Measurements from ENCODE around the gene SHROOM2.

Gene SHROOM2

DNA sequence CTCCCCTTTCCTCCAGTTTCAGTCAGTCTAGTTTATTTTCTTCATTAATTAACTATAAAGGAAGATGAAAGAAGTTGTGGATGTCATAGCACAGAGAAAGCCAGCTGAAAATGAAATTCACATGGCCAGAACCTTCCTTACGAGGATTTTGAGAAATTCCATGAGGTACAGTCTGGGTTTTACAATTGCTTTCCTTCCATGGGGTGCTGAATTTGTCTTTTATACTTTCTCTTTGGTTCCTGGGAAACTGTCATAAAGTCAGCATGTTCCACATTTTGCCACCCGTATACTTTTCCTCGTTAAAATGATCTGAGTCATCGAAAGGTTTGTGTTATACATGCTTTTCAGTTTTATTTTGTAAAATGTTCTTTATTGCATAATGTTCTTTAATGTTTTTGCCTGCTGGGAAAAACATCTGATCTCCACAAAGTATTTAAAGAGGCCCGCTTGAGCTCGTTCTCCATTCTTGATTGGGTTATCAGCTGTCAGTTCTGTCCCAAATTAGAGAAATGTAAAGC is 102.8 kb downstream of the SHROOM2 start:
- in situ Hi-C loops (cut with HindIII; ENCODE audit: low sequenced_read_pairs), result no loop called here

DNA sequence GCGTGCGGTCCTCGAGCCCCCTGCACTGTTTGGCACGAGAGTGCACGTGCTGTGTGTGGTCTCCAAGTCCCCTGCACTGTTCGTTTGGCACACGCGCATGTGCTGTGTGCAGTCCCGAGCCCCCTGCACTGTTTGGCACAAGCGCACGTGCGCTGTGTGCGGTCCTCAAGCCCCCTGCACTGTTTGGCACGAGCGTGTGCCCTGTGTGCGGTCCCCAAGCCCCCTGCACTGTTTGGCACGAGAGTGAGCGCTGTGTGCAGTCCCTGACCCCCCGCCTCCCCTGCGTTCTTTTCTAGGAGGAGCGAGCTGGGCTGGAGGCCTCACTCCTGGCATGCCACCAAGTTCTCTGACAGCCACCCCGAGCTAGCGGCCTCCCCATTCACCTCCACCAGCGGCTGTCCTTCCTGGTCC is 104.5 kb downstream of the SHROOM2 start:
- in situ Hi-C loops (cut with HindIII; ENCODE audit: low sequenced_read_pairs), result no loop called here

DNA sequence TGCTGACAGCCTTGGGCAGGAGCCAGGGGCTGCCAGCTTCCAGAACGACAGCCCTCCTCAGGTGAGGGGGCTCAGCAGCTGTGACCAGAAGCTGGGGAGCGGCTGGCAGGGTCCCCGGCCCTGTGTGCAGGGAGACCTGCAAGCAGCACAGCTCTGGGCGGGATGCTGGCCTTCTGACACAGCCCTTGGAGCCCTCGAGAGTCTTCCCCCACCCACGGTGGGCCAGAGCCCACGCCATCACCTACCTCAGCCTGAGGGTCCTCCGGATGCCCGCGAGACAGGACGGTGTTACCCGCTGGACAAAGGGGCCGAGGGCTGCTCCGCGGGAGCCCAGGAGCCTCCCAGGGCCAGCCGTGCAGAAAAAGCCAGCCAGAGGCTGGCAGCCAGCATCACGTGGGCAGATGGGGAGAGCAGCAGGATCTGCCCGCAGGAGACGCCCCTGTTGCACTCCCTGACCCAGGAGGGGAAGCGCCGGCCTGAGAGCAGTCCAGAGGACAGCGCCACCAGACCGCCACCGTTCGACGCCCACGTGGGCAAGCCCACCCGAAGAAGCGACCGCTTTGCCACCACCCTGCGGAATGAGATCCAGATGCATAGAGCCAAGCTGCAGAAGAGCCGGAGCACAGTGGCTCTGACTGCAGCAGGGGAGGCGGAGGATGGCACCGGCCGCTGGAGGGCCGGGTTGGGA is 109.1 kb downstream of the SHROOM2 start:
- in situ Hi-C loops (cut with HindIII; ENCODE audit: low sequenced_read_pairs), result no loop called here

DNA sequence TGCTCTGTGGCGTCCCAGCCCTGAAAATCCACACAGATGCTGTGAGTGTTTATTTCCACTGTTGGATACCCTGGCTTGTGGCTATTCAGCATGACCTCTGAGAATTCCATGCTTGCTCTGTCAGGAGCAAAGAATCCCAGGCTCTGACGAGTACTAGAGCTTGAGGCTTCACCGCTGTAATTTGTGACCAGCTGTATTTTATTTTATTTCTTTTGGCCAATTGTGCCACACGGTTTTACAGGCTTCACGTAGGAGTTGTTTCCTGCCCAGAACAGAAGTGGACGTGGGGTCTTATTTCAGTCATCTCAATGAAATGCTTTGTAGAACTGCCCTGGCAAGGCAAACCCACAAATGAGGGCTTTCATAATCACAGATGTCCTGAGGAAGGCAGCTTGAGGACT is 111.5 kb downstream of the SHROOM2 start:
- in situ Hi-C loops (cut with HindIII; ENCODE audit: low sequenced_read_pairs), result no loop called here

DNA sequence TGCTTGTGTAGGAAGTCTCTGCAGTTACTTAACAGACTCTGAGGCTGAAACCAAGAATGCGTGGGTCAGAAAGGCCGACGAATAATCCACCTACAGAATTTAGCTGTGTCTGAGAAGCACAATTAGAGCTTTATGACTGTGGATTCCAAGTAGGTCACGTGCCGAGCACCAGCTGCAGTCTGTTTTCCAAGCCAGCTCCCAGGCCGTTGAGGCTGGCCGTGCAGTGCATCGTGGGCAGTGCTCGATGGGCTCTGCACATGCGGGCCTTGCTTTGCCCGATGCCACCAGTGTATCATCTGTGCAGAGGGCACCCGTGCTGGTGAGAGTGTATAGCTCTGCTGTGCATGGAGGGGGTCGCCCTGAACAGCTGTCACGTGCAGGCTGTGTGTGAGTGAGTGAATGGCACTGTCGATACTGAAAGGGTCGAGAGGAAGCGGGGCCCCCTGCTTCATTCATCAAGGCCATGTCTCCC is 113.4 kb downstream of the SHROOM2 start:
- in situ Hi-C loops (cut with HindIII; ENCODE audit: low sequenced_read_pairs), result no loop called here

DNA sequence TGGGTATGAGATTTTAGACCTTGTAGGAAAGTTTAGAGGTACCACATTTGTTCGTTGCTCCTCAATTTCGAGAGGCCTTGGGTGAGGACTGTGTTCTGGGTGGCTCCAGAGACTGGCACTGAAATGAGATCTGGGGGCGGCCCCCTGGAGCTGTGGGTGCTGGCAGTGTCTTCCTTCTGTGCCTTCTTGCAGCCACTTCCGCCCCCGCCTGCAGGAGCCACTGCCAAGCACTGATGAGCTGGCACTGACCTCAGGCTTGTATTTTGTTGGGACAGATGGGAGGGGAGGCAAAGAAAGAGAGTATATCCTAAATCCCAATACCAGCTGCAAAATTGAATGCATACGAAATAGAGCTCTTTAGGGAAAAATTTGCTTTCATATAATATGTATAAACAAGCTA is 116.4 kb downstream of the SHROOM2 start:
- in situ Hi-C loops (cut with HindIII; ENCODE audit: low sequenced_read_pairs), result no loop called here

DNA sequence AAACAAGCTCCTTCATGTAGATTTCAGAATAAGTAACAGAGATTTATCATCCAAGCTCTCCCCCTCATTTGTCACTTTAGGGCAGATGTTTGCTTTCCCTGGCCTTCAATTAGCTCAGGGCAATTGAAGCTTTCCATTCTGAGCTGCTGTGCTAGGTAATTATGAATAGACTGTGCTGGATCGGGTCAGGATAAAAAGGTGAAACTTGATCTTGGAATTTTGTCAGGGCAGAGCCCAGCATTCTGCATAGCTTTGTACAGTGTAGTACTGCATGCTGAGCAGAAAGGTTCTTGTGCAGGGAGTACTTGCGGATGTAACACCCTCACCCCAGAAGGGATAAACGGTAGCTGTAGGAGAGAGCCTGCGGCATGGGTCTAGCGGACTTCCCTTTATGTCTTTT is 116.9 kb downstream of the SHROOM2 start:
- in situ Hi-C loops (cut with HindIII; ENCODE audit: low sequenced_read_pairs), result no loop called here

DNA sequence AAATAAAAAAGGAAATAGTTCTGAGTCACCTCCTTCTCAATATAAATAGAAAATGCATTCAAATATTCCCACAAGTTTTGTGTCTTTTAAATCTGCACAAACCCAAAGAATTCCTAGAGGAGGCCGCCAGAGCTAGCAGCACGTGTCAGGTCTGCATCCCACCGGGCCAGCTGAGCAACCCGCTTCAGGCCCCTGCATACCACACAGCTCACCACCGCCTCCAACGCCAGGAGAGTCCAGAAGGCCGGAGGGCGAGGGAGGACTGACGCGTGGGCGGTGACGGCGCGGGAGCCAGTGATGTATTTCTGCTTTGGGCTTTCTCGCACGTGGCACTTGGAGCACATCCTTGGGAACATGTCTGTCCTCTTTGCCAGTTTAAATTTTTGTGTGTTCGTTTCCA is 119.1 kb downstream of the SHROOM2 start:
- in situ Hi-C loops (cut with HindIII; ENCODE audit: low sequenced_read_pairs), result no loop called here

DNA sequence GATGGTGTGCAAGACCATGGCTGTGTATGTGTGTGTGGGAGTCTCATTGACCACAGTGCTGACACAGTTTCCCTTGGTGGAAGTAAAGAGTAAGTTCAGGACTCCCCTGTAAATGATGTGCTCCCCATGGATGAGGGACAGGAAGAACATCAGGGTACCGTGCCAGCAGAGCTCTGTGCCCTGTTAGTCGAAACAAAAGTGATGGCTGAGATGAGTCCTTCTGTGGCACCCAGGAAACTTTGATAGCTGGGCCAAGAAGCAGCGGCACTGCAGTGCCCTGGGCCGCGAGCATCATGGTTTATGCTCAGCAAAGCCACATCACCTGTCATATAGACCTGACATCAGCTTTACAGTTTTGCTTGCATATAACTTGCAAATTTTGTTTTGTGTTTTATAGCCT is 119.5 kb downstream of the SHROOM2 start:
- in situ Hi-C loops (cut with HindIII; ENCODE audit: low sequenced_read_pairs), result no loop called here

DNA sequence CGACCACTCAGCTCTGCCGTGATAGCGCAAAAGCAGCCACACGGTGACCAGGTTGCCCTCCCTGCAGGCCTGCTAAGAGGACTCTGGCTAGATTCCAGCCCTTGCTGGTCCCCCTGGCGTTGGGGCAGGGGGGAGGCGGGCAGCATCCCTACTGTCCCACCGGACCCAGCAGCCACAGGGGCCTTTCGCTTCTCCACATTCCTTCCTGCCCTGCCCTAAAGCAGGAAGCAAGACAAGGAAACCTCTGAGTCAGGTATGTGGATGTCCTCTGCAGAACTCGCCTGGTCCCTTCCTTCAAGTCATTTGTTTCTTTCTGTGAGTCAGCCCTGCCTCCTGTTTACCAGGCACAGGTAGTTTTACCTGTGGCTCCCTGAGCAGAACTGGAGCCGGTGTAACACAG is 120.7 kb downstream of the SHROOM2 start:
- in situ Hi-C loops (cut with HindIII; ENCODE audit: low sequenced_read_pairs), result no loop called here

DNA sequence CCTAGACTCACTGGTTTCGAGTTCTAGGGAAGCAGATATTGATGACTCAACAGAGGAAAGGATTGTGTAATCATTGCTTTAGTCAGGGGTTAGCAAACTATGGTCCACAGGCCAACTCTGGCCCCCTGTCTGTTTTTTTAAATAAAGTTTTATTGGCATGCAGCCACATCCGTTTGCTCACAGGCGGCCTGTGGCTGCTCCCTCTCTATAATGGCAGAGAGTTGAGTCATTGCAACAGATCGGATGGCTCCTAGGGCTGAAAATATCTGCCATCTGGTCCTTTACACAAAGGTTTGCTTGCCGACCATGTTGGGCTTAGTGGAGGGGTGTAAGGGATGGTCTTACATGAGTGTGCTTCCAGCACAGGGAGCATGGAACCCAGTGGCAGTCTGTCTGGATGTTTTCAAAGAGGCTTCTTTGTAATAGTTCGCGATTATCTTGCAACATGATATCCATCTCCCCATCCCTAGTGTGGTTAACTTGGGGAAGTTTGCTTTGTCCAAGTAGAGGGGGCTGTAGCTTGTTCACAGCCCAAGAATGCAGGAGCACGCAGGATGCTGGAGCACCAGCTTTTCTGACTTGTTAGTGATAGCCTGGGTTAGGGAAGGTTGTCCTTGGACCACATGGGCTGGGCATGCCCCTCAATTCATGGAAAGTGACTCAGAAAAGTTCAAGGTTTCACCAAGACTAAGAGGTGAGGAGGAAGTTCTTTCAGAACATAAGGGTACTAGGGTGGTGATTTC is 121.6 kb downstream of the SHROOM2 start:
- in situ Hi-C loops (cut with HindIII; ENCODE audit: low sequenced_read_pairs), result no loop called here

DNA sequence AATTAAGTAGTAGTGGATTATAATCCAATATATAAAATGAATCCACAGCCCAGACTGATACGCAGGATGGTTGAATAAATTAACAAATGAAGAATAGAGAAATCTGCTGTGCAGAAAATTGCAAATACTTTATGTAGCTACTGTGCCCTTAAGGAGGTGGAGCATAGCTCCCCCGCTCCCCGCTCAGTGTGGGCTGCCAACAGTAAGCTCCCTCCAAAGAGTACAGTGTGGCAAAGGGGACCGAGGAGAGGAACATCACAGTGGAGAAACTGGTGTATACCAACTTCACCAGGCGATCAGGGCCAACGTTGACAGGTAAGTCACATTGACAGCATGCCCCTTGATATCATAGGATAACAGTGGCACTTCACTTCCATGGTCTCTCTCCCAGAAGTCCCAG is 123.0 kb downstream of the SHROOM2 start:
- in situ Hi-C loops (cut with HindIII; ENCODE audit: low sequenced_read_pairs), result no loop called here

DNA sequence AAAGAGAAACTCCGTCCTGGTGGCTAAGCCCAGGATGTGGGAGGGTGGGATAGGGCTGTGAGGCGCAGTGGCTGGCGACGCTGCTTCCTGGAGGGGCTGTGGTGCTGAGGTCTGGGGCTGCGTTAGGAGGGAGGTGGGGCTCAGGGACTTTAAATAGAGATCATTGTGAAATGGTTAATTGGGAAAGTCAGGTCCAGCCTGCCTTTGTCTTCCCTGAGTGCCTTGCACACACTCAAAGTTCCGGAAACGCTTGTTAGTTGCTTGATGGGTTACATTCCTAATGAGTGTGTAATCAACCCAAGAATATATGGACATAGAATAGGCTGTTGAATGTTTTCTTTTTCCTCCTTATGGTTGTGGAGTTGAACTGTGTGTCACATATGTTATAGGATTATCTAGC is 125.3 kb downstream of the SHROOM2 start:
- in situ Hi-C loops (cut with HindIII; ENCODE audit: low sequenced_read_pairs), result no loop called here

DNA sequence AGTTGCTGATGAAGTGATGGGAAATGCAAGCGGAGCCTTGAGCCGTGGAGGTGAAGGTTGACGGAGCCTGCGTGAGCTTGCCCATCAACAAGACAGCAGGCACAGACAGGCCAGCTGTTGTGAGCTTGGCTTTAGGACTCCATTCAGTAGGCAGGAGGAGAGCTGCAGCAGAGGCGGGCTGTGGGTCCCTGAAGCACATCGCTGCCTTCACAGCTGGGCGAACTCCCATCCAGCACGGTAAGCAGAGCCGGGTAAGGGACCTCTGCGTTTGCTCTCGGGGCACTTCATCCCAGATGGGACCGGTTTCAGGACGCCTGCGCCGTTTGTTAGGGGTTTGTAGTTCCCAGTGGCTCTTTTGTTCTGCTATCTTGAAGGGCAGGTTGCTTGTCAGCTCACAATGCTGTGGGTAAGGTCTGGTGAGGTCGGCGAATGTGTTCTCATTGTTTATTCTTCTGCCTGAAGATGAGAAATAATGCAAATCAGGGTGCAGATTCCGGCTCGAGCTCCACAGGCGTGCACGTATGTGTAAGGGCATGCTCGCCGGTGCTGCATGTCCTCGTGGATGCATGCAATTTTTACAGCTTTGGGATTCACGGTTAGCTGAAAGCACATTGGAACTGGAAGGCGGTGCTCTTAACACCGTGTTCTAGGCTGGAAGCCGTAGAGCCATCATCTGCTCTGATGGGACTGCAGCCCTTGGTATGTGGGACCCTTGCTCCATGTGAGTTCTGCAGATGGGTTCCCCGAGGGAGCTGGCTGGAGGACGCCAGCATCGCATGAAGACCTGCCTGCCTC is 126.3 kb downstream of the SHROOM2 start:
- in situ Hi-C loops (cut with HindIII; ENCODE audit: low sequenced_read_pairs), result no loop called here

DNA sequence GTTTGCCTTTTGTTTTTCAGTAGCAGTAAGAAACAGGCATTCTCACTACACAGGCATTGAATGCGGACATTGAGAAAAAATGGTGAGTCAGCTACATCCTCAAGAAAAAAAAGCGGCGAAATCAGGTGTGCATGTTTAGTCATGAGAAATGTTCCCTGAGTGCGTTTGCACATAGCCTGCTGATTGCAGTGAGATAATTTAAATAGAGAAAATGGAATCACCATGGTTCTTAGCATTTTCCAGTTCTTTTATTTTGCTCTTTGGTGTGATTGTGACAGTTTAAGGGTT is 126.9 kb downstream of the SHROOM2 start:
- in situ Hi-C loops (cut with HindIII; ENCODE audit: low sequenced_read_pairs), result no loop called here

DNA sequence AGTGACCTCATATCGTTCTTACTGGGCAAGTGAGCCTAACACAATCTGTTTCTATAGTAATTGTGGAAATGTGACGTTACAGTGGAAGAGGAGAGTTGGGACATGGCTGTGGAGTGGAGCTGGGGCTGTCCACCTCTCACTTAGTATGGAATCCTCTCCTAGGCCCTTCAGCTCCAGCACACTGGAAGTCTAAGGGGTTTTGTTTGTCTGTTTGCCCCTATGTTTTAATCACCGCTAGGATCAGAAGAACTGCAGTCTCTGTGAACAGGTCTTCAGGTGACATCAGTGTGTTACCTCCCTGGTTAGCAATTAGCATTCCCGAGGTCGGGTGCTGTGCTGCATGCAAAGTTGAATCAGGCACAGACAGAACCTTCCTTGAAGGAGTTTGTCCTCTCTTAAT is 131.6 kb downstream of the SHROOM2 start:
- in situ Hi-C loops (cut with HindIII; ENCODE audit: low sequenced_read_pairs), result no loop called here

DNA sequence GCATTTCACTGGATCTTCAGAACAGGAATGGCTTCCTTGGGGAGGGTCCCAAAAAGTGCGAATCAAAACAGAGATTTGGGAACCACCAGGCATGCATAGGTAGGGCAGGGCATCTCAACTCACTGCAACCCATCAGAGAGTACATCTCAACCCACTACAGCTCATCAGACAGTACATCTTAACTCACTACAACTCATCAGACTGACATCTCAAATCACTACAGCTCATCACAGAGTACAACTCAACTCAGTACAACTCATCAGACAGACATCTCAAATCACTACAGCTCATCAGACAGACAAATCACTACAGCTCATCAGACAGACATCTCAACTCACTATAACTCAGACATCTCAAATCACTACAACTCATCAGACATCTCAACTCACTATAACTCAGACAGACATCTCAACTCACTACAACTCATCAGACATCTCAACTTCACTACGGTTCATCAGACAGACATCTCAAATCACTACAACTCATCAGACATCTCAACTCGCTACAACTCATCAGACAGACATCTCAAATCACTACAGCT is 133.5 kb downstream of the SHROOM2 start:
- in situ Hi-C loops (cut with HindIII; ENCODE audit: low sequenced_read_pairs), result no loop called here

DNA sequence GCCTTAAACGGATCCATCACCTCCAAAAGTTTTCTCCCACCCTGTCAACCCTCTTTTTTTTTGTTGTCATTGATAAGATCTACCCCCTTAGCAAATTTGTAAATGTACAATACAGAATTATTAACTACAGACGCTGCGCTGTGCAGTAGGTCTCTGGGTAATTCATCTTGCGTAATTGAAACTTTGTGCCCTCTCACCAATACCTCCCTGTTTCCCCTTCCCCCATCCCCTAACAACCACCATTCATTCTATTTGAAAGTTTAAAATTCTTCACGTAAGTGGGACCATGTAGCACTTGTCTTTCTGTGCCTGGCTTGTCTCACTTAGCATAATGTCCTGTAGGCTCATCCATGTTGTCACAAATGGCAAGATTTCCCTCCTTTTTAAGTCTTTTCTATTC is 135.2 kb downstream of the SHROOM2 start:
- in situ Hi-C loops (cut with HindIII; ENCODE audit: low sequenced_read_pairs), result no loop called here

DNA sequence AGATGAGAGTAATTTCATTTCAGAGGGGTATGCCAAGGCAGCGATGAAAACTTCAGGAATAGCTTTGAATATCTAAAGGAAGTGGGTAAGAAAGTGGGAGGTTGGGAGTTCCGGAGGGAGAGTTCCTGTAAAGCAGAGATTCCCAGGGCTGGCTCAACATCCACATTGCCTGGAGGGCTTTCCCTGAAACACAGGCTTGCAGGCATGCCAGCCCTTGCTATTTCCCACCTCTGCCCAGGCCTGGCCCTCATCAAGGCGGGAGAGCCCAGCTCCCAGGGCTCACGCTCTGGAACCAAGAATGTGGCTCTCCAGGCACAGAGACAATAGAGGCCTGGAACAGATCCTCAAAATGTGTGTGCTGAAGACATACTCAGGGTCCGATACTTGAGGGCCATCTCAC is 137.1 kb downstream of the SHROOM2 start:
- in situ Hi-C loops (cut with HindIII; ENCODE audit: low sequenced_read_pairs), result no loop called here

DNA sequence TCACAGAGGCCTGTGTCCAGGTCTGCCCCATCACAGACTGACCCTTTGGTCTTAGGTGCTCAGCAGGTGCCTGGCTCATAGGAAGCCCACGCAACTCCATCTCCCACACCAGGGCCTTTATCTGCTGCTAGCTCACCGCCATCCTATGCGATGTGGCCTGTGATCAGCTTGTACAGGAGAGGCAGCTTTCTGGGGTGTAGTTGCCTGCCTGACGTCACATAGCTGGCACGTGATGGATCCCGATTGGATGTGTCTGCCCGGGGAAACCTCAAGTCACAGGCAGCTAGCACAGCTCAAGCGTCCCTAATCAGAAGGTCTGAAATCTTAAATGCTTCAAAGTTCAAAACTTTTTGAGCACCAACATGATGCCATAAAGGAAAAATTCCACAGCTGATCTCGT is 139.8 kb downstream of the SHROOM2 start:
- in situ Hi-C loops (cut with HindIII; ENCODE audit: low sequenced_read_pairs), result no loop called here

DNA sequence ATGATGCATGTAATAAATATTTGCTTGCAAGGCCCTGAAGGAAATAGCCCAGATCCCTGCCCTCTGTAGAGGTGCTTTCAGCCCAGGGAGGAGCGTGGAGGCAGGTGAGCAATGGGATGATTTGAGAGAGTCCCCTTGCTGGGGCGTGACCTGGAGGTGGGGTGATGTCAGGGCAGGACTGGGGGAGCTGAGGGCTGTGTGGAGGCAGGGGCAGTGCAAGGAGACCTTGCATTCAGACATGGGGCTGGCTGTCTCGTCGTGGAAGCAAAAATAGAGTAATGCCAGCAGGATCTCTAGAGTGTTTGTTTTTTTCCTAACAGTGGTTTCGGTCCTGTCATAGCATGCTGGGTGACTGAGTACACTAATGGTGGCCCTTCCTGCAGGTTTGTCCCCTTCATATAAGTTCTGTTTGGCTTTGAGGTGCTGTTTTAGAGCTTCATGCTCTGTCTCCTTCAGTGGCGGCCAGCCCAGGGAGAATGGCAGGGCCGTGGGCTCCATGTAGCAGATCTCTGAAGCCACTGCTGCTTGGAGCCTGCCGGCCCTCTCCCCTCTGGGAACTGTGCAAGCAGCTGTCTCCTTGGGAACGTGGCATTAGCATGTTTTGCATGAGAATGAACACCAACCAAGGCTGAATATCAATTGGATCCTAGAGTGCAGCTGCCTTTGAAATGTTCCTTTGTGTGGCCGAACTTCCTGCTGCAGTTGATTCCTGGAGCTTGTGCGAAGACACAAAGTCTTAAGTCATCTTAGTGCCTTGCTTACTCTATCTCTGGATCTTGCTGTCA is 141.7 kb downstream of the SHROOM2 start:
- in situ Hi-C loops (cut with HindIII; ENCODE audit: low sequenced_read_pairs), result no loop called here
